Nephron (organoid): ENCODE measurements around the gene ZBED4.
"Not testable (repeated sequence)": the region's sequence is repeated elsewhere in the genome, so short reads cannot be mapped to it uniquely, and the experiment has no call there.

Source experiments
- H3K27ac Mint-ChIP-seq, 3 experiments: 2 replicates each; pipeline ENCODE4 v1.8.0; 2020; ENCODE audit warnings: mixed read lengths in 3 of 3, mild to moderate bottlenecking in 2 of 3, moderate library complexity in 1 of 3
- H3K27me3 Mint-ChIP-seq: 2 replicates; pipeline ENCODE4 v1.8.0; 2021; ENCODE audit warnings: low read depth, mild to moderate bottlenecking, moderate library complexity, mixed read lengths
- H3K36me3 Mint-ChIP-seq: 2 replicates; pipeline ENCODE4 v1.8.0; 2020; ENCODE audit warnings: low read depth, mixed read lengths
- H3K4me1 Mint-ChIP-seq: 2 replicates; pipeline ENCODE4 v1.8.0; 2020; ENCODE audit warnings: mixed read lengths
- H3K4me3 Mint-ChIP-seq, 3 experiments: 2 replicates each; pipeline ENCODE4 v1.8.0; 2020; ENCODE audit warnings: mild to moderate bottlenecking in 3 of 3, mixed read lengths in 3 of 3, moderate library complexity in 2 of 3
- H3K9me3 Mint-ChIP-seq: 2 replicates; pipeline ENCODE4 v1.8.0; 2020; ENCODE audit warnings: mixed read lengths
- TF ChIP-seq, protein P1 (sequence below), 3 experiments: fragments of 200-600 bp; sonication (generic); IDR thresholded peaks; one replicate each; pipeline ENCODE4 v1.5.0; 2021; ENCODE audit warnings: antibody characterized with exemption in 3 of 3; ENCODE audit not compliant: unreplicated experiment in 3 of 3

The ZBED4 gene

DNA sequence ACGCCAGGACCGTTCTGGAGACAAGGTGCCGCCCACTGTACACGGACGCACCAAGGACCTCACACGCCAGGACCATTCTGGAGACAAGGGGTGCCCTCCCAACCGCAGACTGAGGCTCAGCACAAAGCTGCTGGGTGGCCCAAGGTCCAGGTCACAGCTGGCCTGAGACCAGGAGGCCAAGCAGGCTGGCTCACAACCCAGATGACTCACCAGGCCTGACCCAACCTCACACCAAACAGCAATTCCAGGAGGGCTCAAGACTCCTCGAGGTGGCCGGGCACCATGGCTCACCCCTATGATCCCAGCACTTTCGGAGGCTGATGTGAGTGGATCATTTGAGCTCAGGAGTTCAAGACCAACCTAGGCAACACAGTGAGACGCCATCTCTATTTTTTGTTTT, 40.8 kb upstream of the ZBED4 start:
- no peaks in the 10 kb centered on the region for H3K27me3 Mint-ChIP-seq
- TF ChIP-seq, protein P1, sequence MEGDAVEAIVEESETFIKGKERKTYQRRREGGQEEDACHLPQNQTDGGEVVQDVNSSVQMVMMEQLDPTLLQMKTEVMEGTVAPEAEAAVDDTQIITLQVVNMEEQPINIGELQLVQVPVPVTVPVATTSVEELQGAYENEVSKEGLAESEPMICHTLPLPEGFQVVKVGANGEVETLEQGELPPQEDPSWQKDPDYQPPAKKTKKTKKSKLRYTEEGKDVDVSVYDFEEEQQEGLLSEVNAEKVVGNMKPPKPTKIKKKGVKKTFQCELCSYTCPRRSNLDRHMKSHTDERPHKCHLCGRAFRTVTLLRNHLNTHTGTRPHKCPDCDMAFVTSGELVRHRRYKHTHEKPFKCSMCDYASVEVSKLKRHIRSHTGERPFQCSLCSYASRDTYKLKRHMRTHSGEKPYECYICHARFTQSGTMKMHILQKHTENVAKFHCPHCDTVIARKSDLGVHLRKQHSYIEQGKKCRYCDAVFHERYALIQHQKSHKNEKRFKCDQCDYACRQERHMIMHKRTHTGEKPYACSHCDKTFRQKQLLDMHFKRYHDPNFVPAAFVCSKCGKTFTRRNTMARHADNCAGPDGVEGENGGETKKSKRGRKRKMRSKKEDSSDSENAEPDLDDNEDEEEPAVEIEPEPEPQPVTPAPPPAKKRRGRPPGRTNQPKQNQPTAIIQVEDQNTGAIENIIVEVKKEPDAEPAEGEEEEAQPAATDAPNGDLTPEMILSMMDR (IDR thresholded peaks at IDR 0.05; ENCODE audit: unreplicated experiment in 3 of 3), result no peak

DNA sequence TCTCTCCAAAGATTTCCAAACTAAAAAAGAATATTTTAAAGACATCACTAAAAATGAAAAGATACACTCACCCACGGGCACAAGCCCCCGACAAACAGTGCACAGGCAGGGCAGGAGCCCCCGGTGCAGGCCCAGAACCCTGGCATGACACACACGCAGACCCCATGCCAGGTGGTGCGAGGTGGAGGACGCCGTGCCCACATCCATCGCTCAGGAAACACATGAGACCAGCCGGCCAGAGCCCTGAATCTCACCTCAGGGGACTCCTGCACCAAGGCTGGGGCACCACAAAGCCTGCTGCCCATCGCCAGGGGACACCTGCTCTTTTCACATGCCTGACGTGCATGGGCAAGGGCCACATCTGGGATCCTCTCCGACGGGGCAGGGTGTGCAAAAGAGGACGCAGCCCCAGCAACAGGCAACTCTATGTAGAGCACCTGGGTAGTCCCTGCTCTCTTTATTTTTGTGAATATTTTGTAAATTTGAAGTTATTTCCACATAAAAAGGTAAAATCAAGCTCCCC, 39.4 kb upstream of the ZBED4 start:
- no peak overlapping the region for H3K4me3 Mint-ChIP-seq
- H3K4me1 Mint-ChIP-seq, result peaks cover 15% of the 10 kb centered on the region
- no peak overlapping the region for H3K27ac Mint-ChIP-seq
- TF ChIP-seq, protein P1 (IDR thresholded peaks at IDR 0.05; ENCODE audit: unreplicated experiment in 3 of 3), result no peak
- H3K9me3 Mint-ChIP-seq, result no peaks in the 10 kb centered on the region
- H3K27me3 Mint-ChIP-seq, result no peaks in the 10 kb centered on the region
- peaks cover 76% of the 10 kb centered on the region for H3K36me3 Mint-ChIP-seq

More for the DNA sequence above, 40.8 kb upstream of the ZBED4 start:
- Mint-ChIP-seq H3K4me3 (no peak overlapping the region), H3K36me3 (peaks cover 74% of the 10 kb centered on the region), H3K4me1 (peaks cover 22% of the 10 kb centered on the region), H3K27ac (no peak overlapping the region), H3K9me3 (no peaks in the 10 kb centered on the region)

- Mint-ChIP-seq H3K4me1 (peaks cover 9% of the 10 kb centered on the region), H3K27me3 (no peaks in the 10 kb centered on the region), H3K9me3 (no peaks in the 10 kb centered on the region), H3K4me3 (no peak overlapping the region), H3K27ac (no peak overlapping the region), H3K36me3 (peaks cover 82% of the 10 kb centered on the region)
- TF ChIP-seq, protein P1 (IDR thresholded peaks at IDR 0.05; ENCODE audit: unreplicated experiment in 3 of 3), result no peak
Observed at GRCh38 chr22:49814856-49815255, 38.8 kb upstream of the ZBED4 start.

DNA sequence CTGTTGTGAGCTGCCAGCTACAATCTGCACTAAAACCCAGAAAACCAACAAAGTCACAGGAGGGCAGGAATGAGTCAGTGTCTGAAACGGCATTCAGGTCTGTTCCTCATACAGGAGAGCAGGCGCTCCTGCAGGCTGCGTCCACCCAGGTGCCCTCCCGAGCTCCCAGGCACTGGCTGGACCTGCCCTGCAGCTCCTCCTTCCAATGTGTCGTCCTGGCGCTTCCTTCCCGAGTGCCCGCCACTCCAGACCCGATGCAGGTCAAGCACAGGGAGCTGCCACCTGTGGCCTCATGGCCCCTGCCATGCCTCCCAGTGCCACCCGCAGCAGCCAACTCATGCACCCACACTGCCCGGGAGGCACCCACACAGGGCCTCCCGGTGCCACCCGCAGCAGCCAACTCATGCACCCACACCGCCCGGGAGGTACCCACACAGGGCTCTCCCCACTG, 38.0 kb upstream of the ZBED4 start:
- Mint-ChIP-seq H3K4me1 (peaks cover 3% of the 10 kb centered on the region), H3K27me3 (no peaks in the 10 kb centered on the region), H3K4me3 (no peak overlapping the region), H3K9me3 (no peaks in the 10 kb centered on the region), H3K36me3 (peaks cover 85% of the 10 kb centered on the region), H3K27ac (no peak overlapping the region)
- TF ChIP-seq, protein P1 (IDR thresholded peaks at IDR 0.05; ENCODE audit: unreplicated experiment in 3 of 3), result no peak

DNA sequence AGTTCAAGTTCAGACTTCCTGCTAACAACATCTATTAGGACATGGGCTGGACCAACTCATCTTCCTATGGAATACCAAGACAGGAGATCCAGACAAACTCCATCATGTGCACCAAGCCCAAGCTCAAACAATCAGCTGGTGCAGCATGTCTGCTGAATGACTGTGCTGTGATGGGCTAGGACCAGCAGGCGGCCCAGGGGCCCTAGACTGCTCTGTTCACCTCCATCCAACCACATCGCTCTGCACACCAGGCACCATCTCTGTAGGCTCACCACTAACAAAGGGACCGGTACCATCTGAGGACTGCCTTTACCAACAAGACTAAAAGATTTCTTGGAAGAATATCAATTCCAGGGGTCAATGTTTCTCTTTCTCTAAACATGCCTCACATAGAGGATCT, 36.3 kb upstream of the ZBED4 start:
- TF ChIP-seq, protein P1 (IDR thresholded peaks at IDR 0.05; ENCODE audit: unreplicated experiment in 3 of 3), result no peak
- no peak overlapping the region for H3K4me3 Mint-ChIP-seq
- H3K27me3 Mint-ChIP-seq, result no peaks in the 10 kb centered on the region
- H3K27ac Mint-ChIP-seq, result no peak overlapping the region
- no peaks in the 10 kb centered on the region for H3K4me1 Mint-ChIP-seq
- no peaks in the 10 kb centered on the region for H3K9me3 Mint-ChIP-seq
- H3K36me3 Mint-ChIP-seq, result peaks cover 82% of the 10 kb centered on the region

DNA sequence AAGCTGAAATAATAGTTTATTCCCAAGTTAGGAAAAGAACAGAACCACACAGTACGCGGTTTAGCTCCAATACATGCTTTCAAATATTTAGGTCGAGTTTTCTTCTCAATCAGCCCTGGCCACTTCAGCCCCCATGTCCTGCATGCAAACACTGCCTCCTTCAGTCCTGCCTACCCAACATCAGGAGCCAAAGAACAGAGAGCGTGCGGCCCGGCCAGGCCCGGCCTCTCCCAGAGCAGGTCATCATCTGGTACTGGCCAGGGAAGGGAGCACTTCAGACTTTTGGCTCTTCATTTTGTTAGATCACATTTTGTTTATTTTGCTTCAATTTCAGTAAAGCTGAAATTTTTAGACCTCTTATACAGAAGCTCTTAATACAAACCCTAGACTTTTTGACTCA, 32.7 kb upstream of the ZBED4 start:
- peaks cover 86% of the 10 kb centered on the region for H3K36me3 Mint-ChIP-seq
- TF ChIP-seq, protein P1 (IDR thresholded peaks at IDR 0.05; ENCODE audit: unreplicated experiment in 3 of 3), result no peak
- H3K27me3 Mint-ChIP-seq, result peaks cover 4% of the 10 kb centered on the region
- no peak overlapping the region for H3K27ac Mint-ChIP-seq
- peaks cover 29% of the 10 kb centered on the region for H3K4me1 Mint-ChIP-seq
- no peak overlapping the region for H3K4me3 Mint-ChIP-seq
- H3K9me3 Mint-ChIP-seq, result no peaks in the 10 kb centered on the region

DNA sequence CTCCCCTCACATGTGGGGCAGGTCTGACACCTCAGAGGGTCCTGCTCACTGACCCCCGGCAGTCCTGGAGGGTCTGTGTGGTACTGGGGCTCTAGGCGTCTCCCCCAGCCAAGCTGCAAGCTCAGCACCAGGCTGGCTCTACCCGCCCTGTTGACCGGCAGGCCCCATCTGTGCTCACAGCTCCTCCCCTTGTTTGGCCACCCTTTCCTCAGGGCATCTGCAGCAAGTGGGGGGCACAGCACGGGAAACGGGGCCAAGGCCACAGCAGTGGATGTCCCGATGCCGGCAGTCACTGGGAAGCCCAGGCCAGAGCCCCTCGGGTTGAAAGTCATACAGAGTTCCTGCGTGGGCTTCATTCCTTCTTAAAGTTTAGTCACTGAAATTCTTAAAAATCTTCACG, 31.9 kb upstream of the ZBED4 start:
- not testable (repeated sequence) for H3K27me3 Mint-ChIP-seq, H3K9me3 Mint-ChIP-seq, H3K4me3 Mint-ChIP-seq, H3K27ac Mint-ChIP-seq
- H3K36me3 Mint-ChIP-seq, result peaks cover 78% of the 10 kb centered on the region
- H3K4me1 Mint-ChIP-seq, result peaks cover 32% of the 10 kb centered on the region
